AG09319 (cell line): ENCODE results near the gene KIAA1549.

Source experiments
- DNase-seq: peaks from one replicate; pipeline ENCODE4 v3.0.0-alpha.2; 2010; ENCODE audit warnings: low read depth; ENCODE audit errors: extremely low read depth
- CTCF ChIP-seq: IDR thresholded peaks from 2 replicates; pipeline ENCODE4 v1.5.1; 2011; ENCODE audit warnings: low read depth, mild to moderate bottlenecking, inconsistent platforms, low read length, moderate library complexity

Gene KIAA1549

GRCh38 chr7:138893258-138893657, 87.9 kb downstream of the KIAA1549 start:
- TF ChIP-seq CTCF, result no peak
- DNase-seq, result no peak

- no peak for DNase-seq
- TF ChIP-seq CTCF, result no peak
Measured at GRCh38 chr7:138892812-138893211, 88.4 kb downstream of the KIAA1549 start.

- TF ChIP-seq CTCF, result no peak
- DNase-seq, result no peak
Measured at GRCh38 chr7:138892006-138892630, 89.1 kb downstream of the KIAA1549 start.

GRCh38 chr7:138891446-138891810, 89.8 kb downstream of the KIAA1549 start:
- DNase-seq, result peak; percentile 61
- TF ChIP-seq CTCF, result no peak

- peak; percentile 75 for DNase-seq
- no peak for TF ChIP-seq CTCF
Measured at GRCh38 chr7:138890499-138891445, 90.4 kb downstream of the KIAA1549 start.

- no peak for DNase-seq
- no peak for TF ChIP-seq CTCF
Measured at GRCh38 chr7:138889582-138890498, 91.3 kb downstream of the KIAA1549 start.
